GM19238 (cell line): ENCODE results near the gene HK2.
"Not testable (repeated sequence)": the region's sequence is repeated elsewhere in the genome, so short reads cannot be mapped to it uniquely, and the experiment has no call there.

Source experiments
- DNase-seq: peaks from one replicate; pipeline ENCODE4 v3.0.0; 2011; ENCODE audit warnings: low spot score; ENCODE audit not compliant: insufficient read length

Gene HK2

GRCh38 chr2:74893332-74893731 lies 59.4 kb downstream of the HK2 start:
- no peak for DNase-seq

GRCh38 chr2:74894272-74894981 lies 60.5 kb downstream of the HK2 start:
- no peak for DNase-seq

DNA sequence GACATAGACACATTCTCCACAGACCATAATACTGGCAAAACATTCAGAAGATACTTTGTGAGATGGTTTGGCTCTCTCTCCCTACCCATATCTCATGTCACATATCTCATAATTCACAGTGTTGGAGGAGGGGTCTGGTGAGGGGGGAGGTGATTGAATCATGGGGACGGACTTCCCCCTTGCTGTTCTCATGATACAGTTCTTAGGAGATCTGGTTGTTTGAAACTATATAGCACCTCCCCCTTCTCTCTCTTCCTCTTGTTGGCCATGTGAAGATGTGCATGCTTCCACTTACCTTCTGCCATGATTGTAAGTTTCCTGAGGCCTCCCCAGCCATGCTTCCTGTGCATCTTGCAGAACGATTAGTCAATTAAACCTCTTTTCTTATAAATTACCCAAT lies 61.1 kb downstream of the HK2 start:
- no peak for DNase-seq

DNA sequence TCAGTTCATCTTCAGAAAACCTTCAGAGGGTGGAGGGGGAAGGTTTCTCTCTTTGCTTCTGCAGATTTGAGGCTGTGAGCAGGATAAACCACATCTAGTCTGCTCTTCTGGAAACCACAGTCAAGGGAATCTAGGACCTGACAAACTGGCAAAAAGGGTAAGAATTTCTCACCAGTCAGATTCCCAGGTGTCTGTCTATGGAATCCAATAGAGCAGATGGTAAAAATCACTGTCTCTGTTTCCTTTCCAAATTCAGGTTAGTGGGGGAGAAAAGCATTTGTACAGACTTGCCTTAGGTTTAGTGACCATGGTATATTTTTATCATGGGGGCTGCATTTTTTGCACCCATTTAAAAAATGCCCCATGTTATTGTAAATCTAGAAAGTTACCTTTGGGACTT lies 62.3 kb downstream of the HK2 start:
- no peak for DNase-seq

DNA sequence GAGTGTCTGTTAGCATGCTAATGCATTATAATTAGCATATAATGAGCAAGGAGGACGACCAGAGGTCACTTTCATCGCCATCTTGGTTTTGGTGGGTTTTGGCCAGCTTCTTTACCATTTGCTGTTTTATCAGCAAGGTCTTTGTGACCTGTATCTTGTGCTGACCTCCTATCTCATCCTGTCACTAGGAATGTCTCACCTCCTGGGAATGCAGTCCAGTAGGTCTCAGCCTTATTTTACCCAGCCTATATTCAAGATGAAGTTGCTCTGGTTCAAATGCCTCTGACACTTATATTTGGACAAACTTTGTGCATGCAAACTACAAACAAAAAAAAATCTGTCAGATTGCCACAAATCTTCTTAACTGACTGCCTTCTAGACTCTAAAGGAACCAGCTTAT lies 66.3 kb downstream of the HK2 start:
- not testable (repeated sequence) for DNase-seq

DNA sequence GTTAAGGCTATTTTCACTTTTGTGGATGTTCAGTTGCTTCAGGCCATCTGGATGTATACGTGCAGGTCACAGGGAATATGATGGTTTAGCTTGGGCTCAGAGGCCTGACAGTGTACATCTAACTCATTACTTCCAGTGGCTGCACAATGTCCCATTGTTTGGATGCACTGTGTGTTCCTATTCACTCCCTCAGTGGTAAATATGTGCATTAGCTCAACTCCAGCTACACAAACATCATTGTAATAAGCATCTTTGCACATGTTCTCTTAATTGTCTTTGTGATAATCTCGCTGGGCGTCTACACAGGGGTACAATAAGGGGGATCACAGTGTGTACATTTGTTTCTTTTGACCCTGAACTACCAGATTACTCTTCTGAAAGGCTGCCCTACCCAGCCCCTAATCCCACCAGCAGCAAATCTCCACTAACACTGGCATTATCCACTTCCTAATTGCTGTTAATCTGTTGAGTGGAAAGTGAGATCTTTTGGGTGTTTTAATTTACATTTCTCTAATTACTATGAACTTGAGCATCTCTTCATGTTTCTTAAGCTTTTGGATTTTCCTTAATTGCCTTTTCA lies 68.4 kb downstream of the HK2 start:
- no peak for DNase-seq

DNA sequence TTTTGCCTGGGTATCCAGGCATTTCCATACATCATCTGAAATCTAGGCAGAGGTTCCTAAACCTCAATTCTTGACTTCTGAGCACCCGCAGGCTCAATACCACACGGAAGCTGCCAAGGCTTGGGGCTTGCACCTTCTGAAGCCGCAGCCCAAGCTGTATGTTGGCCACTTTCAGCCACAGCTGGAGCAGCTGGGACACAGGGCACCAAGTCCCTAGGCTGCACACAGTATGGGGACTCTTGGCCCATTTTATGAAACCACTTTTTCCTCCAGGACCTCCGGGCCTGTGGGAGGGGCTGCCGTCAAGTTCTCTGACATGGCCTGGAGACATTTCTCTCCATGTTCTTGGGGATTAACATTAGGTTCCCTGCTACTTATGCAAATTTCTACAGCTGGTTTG lies 72.5 kb downstream of the HK2 start:
- DNase-seq: no peak

DNA sequence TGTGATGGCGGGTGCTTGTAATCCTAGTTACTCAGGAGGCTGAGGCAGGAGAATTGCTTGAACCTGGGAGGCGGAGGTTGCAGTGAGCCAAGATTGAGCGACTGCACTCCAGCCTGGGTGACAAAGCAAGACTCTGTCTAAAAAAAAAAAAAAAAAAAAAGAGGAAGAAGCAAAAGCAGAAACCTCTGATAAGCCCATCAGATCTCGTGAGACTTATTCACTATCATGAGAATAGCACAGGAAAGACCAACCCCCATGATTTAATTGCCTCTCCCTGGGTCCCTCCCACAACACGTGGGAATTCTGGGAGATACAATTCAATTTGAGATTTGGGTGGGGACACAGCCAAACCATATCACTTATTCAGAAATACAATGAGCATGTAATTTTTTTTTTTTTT lies 73.6 kb downstream of the HK2 start:
- DNase-seq: not testable (repeated sequence)

DNA sequence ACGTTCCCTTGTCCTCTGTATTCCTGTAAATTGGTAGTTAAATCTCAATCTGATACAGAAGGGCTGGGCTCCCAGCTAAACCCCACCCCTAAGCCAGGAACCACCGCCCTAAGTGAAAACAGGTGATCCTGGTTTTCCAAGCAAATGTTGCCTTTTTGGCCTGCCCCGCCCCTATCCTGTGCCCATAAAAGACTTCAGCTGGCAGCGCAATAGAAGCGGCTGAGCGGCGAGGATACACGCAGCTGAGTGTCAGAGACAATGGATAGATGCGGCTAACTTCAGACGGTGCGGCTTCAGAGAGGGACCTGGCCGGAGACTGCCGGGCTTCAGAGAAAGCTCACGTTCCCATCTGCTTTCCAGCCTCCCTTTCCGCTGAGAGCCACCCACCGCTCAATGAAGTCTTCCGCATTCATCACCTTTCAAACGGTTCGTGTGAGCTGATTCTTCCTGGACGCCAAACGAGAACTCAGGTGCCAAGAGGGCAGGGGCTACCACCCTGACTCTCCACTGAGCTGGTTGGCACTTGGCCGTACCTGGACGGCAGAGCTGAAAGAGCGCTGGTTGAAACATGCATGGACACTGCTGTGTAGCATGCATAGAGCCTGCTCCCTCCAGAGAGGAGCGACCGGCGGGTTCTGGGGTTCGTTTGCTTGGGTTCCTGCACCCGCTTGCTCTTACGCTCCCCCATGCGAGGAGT lies 75.0 kb downstream of the HK2 start:
- DNase-seq: no peak

GRCh38 chr2:74910245-74910644 lies 76.3 kb downstream of the HK2 start:
- DNase-seq: no peak

- no peak for DNase-seq
Observed at GRCh38 chr2:74911061-74911460, 77.1 kb downstream of the HK2 start.

GRCh38 chr2:74915743-74916142 lies 81.8 kb downstream of the HK2 start:
- DNase-seq: no peak

DNA sequence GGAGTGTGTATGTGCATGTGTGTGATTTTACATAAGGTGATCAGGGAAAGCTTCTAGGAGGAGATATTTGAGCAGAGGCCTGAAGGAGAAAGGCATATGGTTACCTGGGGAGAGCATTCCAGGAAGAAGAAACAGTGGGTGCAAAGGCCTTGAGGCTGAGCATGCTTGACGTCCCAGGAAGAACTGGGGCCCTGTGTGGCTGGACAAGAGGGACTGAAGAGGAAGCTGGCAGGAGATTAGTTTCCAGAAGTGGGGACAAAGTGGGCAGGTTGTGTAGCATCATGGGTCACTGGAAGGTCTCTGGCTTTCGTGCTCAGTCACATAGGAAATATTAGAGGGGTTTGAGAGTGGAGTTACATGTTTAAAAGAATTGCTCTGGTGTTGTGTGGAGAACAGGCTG lies 82.5 kb downstream of the HK2 start:
- no peak for DNase-seq

- no peak for DNase-seq
Observed at GRCh38 chr2:74917702-74918619, 84.0 kb downstream of the HK2 start.

DNA sequence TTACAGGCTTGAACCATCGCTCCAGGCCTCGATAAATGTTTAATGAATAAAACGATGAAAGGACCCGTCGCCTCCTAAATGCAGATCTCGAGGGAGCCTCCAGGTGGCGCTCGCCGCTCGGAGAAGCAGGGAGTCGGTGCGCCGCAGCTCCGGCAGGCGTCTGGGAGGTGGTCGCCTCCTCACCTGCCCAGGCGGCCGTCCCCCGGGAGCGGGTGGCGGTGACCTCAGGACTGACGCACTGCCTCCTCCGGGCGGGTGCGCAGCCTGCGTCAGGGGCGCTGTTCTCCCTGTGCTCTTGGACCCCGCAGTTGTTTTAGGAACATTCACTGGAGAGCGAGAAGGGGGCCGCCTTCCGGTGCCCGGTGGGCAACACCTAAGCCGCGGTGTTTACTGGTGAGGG lies 85.9 kb downstream of the HK2 start:
- peak; percentile 63 for DNase-seq

DNA sequence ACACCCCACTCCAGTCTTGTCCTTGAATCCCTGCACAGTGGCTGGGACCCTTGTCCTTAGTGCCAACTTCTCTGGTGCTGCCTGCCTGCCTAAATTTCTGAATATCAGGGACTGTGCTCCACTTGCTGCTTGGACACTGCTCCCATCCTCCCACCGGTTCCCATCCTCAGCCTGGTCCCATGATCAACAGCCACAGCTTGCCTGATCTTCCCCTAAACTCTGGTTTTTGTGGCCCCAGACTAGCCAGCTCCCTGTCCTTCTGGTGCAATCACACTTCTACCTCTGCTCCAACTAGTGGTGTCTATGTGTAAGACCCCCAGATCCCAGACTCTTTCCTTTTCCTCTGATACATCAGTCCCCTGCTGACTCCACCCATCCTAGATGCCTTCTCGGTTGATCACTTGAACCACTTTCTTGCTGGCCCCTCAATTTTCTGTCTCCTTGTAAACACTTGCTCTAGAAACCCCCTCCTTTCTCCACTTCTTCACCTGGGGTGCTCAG lies 87.4 kb downstream of the HK2 start:
- no peak for DNase-seq

DNA sequence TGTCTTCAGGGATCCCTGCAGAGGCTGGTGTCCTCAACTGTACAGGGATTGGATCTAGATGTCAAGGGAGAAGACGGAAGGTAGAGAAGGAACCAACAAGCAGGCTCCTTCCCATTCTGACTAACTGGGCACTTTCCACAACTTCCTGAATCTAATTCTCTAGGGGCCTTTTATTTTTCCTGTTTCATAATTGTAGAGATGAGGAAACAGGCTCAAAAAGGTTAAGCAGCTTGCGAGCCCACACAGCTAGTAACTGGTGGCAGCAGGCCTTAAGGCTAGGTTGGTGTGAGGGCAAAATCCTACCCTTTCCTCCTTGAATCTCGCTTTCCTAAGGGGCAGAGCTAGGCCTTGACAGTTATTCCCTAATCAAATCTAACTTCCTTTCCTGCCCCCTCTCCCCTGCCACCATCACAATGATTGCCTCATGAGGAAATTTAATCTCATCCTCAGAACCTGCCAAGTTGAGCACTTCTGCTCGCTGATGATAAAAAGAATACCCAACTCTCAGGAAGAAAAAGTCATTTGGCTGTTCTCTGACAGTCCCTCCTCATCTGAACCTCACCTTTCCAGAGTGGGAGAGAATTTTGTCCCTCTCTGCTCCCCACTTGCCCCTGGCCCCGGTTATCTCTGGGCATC lies 88.8 kb downstream of the HK2 start:
- no peak for DNase-seq

DNA sequence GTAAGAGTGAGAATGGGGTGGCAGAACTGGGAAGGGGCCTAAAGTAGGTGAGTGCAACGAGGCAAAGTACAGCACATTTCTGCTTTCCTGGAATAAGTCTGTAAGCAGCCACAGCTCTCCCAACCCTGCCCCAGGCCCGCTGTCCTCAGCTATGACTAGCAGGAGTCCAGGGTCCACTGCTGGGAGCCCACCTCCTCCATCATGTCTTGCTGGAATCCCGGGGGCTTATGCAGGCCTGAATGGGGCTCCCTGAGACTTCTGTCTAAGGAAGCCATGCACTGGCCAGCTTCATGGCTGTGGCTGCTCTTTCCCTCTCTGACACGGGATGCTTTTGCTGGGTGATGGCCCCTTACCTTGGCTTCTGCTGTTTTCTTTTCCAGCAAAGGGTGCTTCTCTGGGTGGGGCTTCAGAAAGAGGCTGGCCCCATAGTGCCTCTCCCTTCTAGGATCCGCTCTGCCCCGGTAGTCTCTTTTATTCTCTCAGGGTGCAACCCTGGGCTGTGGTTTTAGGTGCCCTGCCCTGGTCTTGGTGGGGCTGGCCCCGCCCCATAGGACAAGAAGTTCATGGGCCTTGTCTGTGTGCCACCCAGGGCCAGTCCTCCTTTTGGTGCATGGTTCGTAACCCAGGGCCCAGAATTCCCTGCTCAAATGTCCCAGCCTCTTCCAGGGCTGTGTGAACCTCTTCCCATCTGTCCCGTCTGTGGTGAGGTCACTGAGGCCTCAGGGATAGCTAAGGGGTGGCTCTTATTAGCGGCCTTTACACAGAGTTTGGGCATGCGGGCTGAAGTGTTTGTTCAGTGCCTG lies 90.7 kb downstream of the HK2 start:
- no peak for DNase-seq

- DNase-seq: no peak
Observed at GRCh38 chr2:74925361-74925786, 91.4 kb downstream of the HK2 start.

GRCh38 chr2:74927621-74928020 lies 93.7 kb downstream of the HK2 start:
- no peak for DNase-seq
